Tibial nerve (tissue), 4 donors: ENCODE measurements around the gene AVEN. TPM values are rescaled to one million over a fixed set of nuclear protein-coding genes. Genes with fewer than 3 reads are reported as not detected.
"Not testable (repeated sequence)": the region's sequence is repeated elsewhere in the genome, so short reads cannot be mapped to it uniquely, and the experiment has no call there.

Source experiments
- DNase-seq, 2 donors: peaks; one replicate each; pipeline ENCODE4 v3.0.0-alpha.2; 2019; ENCODE audit warnings: low spot score in 2 of 2
- H3K27ac ChIP-seq, 4 donors: fragments of 200-600 bp; sonication (generic) in 3 of 4; one replicate each; pipeline ENCODE4 v1.5.1; 2017 to 2019; ENCODE audit warnings: mild to moderate bottlenecking in 1 of 4
- H3K27me3 ChIP-seq, 2 donors: fragments of 200-600 bp; sonication (generic) in 1 of 2; one replicate each; pipeline versions ENCODE4 v1.5.1 to v1.6.0; 2017 to 2019
- H3K36me3 ChIP-seq, 3 donors: fragments of 200-600 bp; sonication (generic); one replicate each; pipeline ENCODE4 v1.5.1; 2018 to 2019
- H3K4me1 ChIP-seq, 4 donors: fragments of 200-600 bp; sonication (generic) in 3 of 4; one replicate each; pipeline ENCODE4 v1.5.1; 2017 to 2019
- H3K4me3 ChIP-seq, 4 donors: fragments of 200-600 bp; sonication (generic) in 3 of 4; one replicate each; pipeline ENCODE4 v1.5.1; 2017 to 2019; ENCODE audit warnings: mild to moderate bottlenecking in 1 of 4, moderate library complexity in 1 of 4
- H3K9me3 ChIP-seq, 4 donors: fragments of 200-600 bp; sonication (generic) in 3 of 4; one replicate each; pipeline ENCODE4 v1.5.1; 2017 to 2019
- EP300 ChIP-seq, 2 donors: sonication (generic); formaldehyde crosslinking; IDR thresholded peaks; one replicate each; pipeline ENCODE4 v1.6.1; 2017; ENCODE audit warnings: antibody characterized with exemption in 2 of 2, mild to moderate bottlenecking in 1 of 2
- POLR2A ChIP-seq, 2 donors: fragments of 450-650 bp; IDR thresholded peaks; one replicate each; pipeline ENCODE4 v1.6.1; 2017; ENCODE audit warnings: antibody characterized with exemption in 2 of 2, mild to moderate bottlenecking in 2 of 2, moderate library complexity in 2 of 2
- WGBS, 2 donors: methylation state at CpG; one replicate each; pipeline ENCODE4 v1.1.5; 2018; 5-methylcytosine and 5-hydroxymethylcytosine counted together
- total RNA-seq, 4 donors: library from RNA; depleted of rRNA; stranded (reverse); fragments of >200 nt; gene quantifications; one replicate each; pipeline ENCODE4 v1.1.0, GENCODE V29; 2016
- TF ChIP-seq, protein P1 (sequence below), 5 experiments: fragments of 200-600 bp in 3 of 5; fragments of 450-650 bp in 2 of 5; sonication (generic) in 3 of 5; IDR thresholded peaks; one replicate each; pipeline ENCODE4 v1.5.1; 2016 to 2019; ENCODE audit warnings: antibody characterized with exemption in 5 of 5, mild to moderate bottlenecking in 3 of 5, moderate library complexity in 2 of 5

Gene AVEN
- total RNA-seq, 4 donors from 2014 or later: 14.9 to 34.8 (median 25.5) TPM

DNA sequence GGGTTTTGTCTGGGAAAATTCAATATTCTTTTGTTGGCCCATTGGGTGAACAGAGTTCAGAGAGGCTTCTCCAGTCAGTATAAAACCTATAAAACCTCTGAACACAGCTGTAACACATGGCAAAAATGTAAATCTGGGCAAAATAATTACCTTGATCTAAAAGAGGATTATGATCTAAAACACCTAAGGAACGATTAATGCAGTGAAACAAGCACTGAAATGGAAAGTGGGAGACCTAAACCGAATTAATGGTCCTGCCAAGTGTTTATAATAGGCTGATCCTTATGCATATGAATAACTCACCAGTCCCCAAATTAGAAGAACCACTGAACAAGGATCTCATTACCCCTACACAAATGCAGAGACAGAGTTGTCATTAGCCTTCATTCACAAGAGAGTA is 32.6 kb downstream of the AVEN start:
- H3K9me3 ChIP-seq: no peaks in the 10 kb centered on the region
- no peak overlapping the region for H3K27ac ChIP-seq
- H3K36me3 ChIP-seq: no peaks in the 10 kb centered on the region
- DNase-seq: no peak
- TF ChIP-seq POLR2A (IDR thresholded peaks at IDR 0.05): no peak
- TF ChIP-seq EP300 (IDR thresholded peaks at IDR 0.05): no peak
- H3K4me1 ChIP-seq: no peaks in the 10 kb centered on the region
- no peak overlapping the region for H3K4me3 ChIP-seq
- 85 to 93% methylated on average over 2 of the region's 2 CpGs for WGBS, 2 donors
- no peaks in the 10 kb centered on the region for H3K27me3 ChIP-seq

DNA sequence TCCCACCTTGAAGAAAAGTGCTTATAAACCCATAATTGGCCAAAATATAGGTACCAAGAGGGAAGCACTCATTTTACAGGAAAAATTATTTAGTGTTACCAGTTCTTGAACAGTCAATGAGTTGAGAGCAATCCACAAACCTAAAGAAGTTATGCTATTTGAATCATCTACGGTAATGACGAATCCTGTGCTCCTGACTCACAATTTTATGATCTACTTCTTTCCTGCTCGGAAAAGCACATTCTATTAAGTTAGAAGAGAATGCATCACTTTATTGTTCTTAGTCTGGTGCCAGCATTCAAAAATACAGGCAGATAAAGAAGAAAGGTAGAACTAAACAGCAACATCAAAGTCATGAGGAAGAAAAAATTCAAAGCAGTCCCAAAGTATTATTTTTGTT is 37.5 kb downstream of the AVEN start:
- TF ChIP-seq EP300 (IDR thresholded peaks at IDR 0.05): no peak
- Histone ChIP-seq H3K9me3 (no peaks in the 10 kb centered on the region), H3K27ac (no peak overlapping the region), H3K4me3 (no peak overlapping the region), H3K36me3 (no peaks in the 10 kb centered on the region), H3K27me3 (no peaks in the 10 kb centered on the region), H3K4me1 (no peaks in the 10 kb centered on the region)
- WGBS, 2 donors: 61 to 62% methylated on average over 3 of the region's 3 CpGs
- DNase-seq: no peak

DNA sequence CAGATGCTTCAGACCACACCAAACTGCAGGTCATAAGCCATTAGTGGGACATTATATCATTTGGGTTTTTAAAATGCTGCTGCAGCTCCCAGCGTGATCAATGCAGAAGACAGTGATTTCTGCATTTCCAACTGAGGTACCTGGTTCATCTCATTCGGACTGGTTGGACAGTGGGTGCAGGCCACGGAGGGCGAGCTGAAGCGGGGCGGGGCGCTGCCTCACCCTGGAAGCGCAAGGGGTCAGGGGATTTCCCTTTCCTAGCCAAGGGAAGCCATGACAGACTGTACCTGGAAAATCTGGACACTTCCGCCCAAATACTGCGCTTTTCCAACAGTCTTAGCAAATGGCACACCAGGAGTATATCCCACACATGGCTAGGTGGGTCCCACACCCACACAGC is 43.3 kb downstream of the AVEN start:
- H3K36me3 ChIP-seq, H3K4me3 ChIP-seq, H3K27ac ChIP-seq, H3K27me3 ChIP-seq, H3K4me1 ChIP-seq, DNase-seq, H3K9me3 ChIP-seq: not testable (repeated sequence)
- WGBS, 2 donors: 94 to 98% methylated on average over 9 to 10 of the region's 10 CpGs

DNA sequence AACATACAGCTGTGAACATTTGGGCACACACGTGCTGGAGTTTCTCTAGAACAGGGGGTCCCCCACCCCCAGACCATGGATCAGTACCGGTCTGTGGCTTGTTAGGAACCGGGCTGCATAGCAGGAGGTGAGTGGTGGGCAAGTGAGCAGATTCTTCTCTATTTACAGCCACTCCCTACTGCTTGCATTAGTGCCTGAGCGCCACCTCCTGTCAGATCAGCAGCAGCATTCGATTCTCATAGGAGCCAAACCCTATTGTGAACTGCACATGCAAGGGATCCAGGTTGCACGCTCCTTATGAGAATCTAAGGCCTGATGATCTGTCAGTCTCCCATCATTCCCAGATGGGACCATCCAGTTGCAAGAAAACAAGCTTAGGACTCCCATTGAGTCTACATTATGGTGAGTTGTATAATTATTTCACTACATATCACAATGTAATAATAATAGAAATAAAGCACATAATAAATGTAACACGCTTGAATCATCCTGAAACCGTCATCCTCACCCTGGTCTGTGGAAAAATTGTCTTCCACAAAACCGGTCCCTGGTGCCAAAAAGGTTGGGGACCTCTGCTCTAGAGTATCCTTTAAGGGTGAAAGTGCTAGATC is 44.9 kb downstream of the AVEN start:
- WGBS, 2 donors: 73 to 75% methylated on average over 9 of the region's 9 CpGs
- TF ChIP-seq EP300 (IDR thresholded peaks at IDR 0.05) (no peak), POLR2A (IDR thresholded peaks at IDR 0.05) (no peak)
- TF ChIP-seq, protein P1, sequence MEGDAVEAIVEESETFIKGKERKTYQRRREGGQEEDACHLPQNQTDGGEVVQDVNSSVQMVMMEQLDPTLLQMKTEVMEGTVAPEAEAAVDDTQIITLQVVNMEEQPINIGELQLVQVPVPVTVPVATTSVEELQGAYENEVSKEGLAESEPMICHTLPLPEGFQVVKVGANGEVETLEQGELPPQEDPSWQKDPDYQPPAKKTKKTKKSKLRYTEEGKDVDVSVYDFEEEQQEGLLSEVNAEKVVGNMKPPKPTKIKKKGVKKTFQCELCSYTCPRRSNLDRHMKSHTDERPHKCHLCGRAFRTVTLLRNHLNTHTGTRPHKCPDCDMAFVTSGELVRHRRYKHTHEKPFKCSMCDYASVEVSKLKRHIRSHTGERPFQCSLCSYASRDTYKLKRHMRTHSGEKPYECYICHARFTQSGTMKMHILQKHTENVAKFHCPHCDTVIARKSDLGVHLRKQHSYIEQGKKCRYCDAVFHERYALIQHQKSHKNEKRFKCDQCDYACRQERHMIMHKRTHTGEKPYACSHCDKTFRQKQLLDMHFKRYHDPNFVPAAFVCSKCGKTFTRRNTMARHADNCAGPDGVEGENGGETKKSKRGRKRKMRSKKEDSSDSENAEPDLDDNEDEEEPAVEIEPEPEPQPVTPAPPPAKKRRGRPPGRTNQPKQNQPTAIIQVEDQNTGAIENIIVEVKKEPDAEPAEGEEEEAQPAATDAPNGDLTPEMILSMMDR (IDR thresholded peaks at IDR 0.05): no peak
- no peak overlapping the region for H3K4me3 ChIP-seq
- H3K9me3 ChIP-seq: no peaks in the 10 kb centered on the region
- no peak overlapping the region for H3K27ac ChIP-seq
- no peaks in the 10 kb centered on the region for H3K36me3 ChIP-seq
- no peaks in the 10 kb centered on the region for H3K27me3 ChIP-seq
- DNase-seq: no peak
- H3K4me1 ChIP-seq: no peaks in the 10 kb centered on the region

DNA sequence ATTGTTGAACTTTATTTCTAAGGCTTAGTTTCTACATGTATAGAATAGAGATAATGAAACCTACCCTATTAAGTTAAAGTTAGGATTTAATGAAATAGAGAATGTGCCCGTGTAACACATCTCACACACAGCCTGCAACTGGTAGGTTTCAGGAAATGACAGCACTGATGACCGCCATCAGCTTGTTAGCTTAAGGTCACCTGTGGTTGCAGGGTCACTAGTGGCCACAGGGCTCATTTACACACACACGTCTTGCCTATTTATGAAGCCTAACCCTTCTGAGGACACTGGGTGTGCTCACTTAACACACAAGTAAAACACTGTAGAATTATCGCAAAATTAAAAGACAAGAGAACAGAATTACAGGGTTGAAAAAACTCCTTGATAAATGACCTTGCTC is 50.6 kb downstream of the AVEN start:
- no peaks in the 10 kb centered on the region for H3K36me3 ChIP-seq
- no peak for DNase-seq
- H3K4me3 ChIP-seq: no peak overlapping the region
- 83 to 91% methylated on average over 4 of the region's 4 CpGs for WGBS, 2 donors
- H3K27ac ChIP-seq: no peak overlapping the region
- no peaks in the 10 kb centered on the region for H3K27me3 ChIP-seq
- H3K4me1 ChIP-seq: peaks cover 0 to 9% (median 0%) of the 10 kb centered on the region in 4 donors
- TF ChIP-seq POLR2A (IDR thresholded peaks at IDR 0.05) (no peak), EP300 (IDR thresholded peaks at IDR 0.05) (no peak)
- TF ChIP-seq, protein P1 (IDR thresholded peaks at IDR 0.05): no peak
- H3K9me3 ChIP-seq: no peaks in the 10 kb centered on the region

DNA sequence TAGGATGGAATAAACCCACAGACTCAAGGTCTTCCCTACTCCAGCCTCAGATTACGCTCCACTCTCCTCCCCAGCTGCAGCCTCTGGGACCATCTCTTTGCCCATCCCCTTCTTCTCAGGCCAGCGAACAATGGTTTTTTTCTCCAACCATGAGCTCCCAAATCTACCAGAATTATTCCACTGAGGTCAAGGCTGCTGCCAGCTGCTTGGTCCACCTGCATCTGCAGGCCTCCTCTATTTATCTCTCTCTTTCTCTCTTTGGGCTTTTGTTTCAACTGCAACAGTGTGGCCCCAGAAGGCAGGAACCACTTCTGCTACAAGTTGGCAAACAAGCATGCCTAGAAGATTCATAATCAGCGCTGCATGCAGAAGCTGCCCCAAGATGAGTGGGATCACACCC is 51.6 kb downstream of the AVEN start:
- Histone ChIP-seq H3K27me3 (no peaks in the 10 kb centered on the region), H3K36me3 (no peaks in the 10 kb centered on the region), H3K9me3 (no peaks in the 10 kb centered on the region), H3K27ac (no peak overlapping the region), H3K4me1 (peaks cover 0 to 9% (median 0%) of the 10 kb centered on the region in 4 donors), H3K4me3 (no peak overlapping the region)
- DNase-seq: no peak
- TF ChIP-seq POLR2A (IDR thresholded peaks at IDR 0.05): no peak
- TF ChIP-seq, protein P1 (IDR thresholded peaks at IDR 0.05): no peak
- TF ChIP-seq EP300 (IDR thresholded peaks at IDR 0.05): no peak
- 94 to 98% methylated on average over 3 of the region's 3 CpGs for WGBS, 2 donors

DNA sequence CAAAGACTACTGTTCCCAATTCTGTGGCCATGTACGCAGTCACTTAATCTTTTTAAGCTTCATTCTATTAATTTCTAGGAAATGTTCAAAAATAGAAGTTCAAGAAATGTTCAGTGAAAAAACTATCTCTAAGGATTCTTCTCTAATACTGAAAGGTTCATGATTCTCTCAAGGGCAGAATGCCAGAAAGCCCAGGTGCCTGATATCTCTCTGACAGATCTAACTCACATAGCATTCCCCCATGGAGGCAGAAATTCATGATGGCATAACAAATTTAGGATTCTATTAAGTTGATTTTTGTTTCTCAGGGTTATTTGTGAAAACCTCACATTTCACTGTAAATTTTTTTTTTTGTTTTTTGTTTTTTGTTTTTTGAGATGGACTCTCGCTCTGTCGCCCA is 53.3 kb downstream of the AVEN start:
- Histone ChIP-seq H3K4me1 (peaks cover 0 to 9% (median 0%) of the 10 kb centered on the region in 4 donors), H3K4me3 (no peak overlapping the region), H3K9me3 (no peaks in the 10 kb centered on the region), H3K36me3 (no peaks in the 10 kb centered on the region), H3K27me3 (no peaks in the 10 kb centered on the region), H3K27ac (peak overlapping the region in 2 of 4 donors; percentile 17 to 75)
- no peak for TF ChIP-seq EP300 (IDR thresholded peaks at IDR 0.05)
- TF ChIP-seq, protein P1 (IDR thresholded peaks at IDR 0.05): no peak
- TF ChIP-seq POLR2A (IDR thresholded peaks at IDR 0.05): no peak
- 60 to 63% methylated on average over 3 of the region's 3 CpGs for WGBS, 2 donors
- DNase-seq: no peak
